ENCODE measurements around the gene NELFA.

NELFA gene

GRCh38 chr4:1981251-1982058 is 27.3 kb downstream of the NELFA start:
- no peak for DNase-seq

GRCh38 chr4:1980561-1981041 is 28.2 kb downstream of the NELFA start:
- DNase-seq = no peak

DNA sequence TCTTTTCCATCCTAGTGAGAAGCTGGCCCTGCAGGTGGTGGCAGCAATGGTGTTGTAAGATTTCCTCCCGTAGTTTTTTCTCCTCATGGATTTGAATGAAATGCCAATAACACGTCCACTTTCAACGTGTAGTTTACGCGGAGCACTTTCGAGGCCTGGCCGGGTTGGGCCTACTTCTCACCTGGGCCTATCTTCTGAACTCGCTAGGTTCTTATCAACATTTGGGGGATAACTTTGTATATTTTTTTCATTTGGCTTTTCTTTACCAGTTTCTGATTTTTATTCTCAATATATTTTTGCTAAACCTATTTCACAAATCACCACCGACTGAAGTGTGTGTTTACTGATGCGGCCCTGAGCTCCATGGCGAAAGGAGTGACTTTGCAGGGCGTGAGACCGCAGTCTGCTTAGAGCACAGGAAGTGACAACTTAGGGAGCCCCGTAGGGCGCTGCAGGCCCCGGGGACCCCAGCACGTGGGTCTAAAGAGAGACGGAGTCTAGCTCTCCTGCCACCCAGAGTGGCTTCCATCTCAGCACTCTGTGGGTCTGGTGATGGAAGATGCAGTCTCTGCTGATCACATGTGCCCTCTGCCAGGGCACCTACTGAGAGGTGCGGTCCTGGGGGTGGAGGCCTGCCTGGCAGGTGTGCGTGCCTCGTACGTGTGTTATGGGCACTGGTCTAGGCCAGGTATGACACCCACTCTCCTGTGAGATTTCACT is 29.1 kb downstream of the NELFA start:
- no peak for DNase-seq

DNA sequence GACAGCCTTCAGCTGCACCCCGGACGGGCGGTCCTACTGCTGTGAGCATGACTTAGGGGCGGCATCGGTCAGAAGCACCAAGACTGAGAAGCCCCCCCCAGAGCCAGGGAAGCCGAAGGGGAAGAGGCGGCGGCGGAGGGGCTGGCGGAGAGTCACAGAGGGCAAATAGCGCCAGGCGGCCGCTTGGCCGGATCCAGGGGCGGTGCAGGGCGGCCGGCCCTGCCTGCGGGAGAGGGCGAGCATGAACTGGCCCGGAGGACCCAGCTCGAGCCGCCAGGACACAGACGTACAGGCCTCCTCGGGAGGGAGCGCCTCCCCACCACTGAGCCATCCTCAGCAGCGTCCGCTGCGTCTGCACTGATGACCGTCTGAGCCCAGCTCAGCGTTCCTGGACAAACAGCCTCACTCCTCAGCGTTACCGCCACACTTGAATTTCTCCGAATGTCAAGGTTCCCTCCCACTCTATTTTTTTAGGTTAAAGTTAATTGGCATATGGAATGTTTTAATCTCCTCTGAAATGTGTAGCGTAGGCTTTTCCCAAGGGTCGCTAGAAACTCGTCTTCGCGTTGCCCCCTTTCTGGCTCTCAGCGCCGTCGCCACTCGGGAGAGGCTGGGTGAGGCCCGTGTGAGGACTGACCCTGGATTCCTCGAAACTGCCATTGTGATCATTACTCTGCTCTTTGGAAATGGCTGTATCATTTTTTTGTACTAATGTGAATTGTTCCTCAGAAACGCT is 29.9 kb downstream of the NELFA start:
- DNase-seq = no peak

DNA sequence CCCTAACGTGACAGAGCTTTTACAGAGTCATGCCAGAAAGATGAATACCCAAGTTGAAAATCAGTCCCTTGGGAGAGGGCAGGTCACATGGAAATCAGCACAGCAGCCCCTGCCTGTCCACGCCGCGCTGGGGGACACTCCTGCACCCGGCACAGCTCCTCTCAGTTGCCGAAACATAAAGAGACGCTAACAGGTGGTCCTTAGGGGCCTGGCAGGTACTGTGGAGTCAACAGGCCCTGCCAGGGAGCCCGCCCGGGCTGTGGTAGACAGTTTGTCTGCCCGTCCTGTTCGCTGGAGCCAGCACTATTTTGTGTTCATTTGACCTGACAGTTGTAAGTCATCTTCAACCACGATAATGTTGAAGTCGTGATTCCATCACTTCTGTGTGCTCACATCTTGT is 30.5 kb downstream of the NELFA start:
- DNase-seq = no peak

DNA sequence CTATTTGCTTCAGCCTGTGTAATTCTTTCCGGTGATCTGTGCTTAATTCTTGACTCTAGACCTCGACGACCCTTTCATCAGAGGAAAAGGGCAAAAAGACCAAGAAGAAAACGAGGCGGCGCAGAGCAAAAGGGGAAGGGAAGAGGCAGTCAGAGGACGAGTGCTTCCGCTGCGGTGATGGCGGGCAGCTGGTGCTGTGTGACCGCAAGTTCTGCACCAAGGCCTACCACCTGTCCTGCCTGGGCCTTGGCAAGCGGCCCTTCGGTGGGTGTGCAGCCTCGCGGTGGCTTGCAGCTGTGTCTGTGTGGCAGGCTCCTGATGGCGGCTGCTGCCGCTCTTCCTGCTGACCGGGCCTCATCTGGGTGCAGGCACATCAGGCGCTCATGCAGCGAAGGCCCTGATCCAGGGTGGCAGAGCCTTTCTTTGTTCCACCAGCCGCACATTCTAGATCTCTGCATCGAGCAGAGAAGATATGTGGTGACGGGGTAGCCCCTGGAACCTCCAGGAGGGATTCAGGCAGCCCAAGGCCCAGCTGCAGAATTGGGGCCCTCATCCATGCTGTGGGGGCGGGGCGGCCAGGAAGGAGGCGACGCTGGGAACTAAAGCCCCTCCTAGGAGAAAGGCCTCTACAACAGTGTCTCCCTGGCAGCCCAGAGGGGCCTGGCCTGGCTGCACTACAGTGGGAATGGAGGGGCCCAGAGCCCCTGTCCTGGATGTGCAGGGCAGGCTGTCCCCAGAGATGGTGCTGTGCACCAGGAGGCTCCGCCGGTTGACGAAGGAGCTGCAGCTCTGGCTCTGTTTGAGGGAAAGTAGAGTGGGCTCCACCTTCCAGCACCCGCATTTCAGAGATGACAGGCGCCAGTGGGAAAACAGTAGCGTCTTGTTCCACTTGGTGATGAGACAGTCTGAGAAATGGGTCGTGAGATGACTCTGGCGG is 32.1 kb downstream of the NELFA start:
- DNase-seq = no peak

DNA sequence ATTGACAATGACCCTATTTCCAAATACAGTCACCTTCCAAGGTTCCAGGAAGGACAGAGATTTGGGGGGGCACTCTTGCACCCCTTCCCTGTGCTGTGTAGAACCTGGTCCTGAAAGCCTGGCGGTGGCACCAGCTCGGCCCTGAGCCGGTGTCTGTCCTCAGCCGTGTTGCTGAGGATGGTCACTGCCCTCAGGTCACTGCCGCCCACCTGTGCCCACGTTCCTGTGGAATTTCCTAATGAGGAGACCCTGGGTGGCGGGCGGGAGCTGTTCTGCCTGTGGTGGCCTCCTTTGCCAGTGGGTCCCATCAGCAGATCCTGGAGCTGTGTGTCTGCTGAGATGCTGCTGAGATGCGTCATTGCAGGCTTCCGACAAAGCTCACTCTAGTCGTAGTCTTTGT is 32.9 kb downstream of the NELFA start:
- no peak for DNase-seq

DNA sequence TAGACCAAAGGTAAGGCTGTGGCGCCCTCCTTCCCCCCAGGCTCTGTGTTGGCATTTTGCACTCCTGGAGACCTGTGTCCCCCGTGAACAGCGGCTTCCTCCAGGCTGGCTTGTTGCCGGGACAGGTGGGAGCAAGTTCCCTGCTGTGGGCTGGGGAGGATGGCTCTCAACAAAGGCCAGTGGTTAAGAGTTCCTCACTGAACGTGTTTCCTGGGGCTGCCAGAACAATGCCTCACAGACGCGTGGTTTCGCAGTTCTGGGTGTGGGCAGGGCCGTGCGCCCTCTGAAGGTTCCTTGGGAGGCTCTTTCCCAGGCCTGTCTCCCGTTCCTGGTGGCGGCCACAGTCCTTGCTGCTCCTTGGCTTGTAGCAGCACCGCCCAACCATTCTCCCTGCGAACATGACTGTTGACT is 33.4 kb downstream of the NELFA start:
- no peak for DNase-seq

GRCh38 chr4:1974840-1975239 is 33.9 kb downstream of the NELFA start:
- no peak for DNase-seq

- no peak for DNase-seq
Observed at GRCh38 chr4:1973661-1974060, 35.1 kb downstream of the NELFA start.

GRCh38 chr4:1973218-1973617 is 35.6 kb downstream of the NELFA start:
- no peak for DNase-seq

- DNase-seq = no peak
Observed at GRCh38 chr4:1972414-1972813, 36.4 kb downstream of the NELFA start.

- DNase-seq = no peak
Observed at GRCh38 chr4:1971456-1972200, 37.1 kb downstream of the NELFA start.

DNA sequence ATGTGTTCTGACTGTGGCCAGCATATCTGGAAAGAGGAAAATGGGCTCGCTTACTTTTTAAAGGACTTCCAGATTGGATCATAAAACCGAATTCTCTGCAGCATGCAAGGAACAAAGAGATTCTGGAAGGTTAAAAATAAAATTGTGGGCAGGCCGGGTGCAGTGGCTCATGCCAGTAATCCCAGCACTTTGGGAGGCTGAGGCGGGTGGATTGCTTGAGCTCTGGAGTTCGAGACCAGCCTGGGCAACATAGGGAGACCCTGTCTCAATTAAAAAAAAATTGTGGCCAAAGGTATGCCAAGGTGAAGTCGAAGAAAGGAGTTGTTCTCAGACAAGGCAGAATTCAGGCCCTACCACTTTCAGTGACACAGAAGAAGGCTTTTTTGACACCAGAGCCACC is 37.8 kb downstream of the NELFA start:
- no peak for DNase-seq

- DNase-seq = no peak
Observed at GRCh38 chr4:1969928-1970723, 38.6 kb downstream of the NELFA start.

GRCh38 chr4:1968686-1969295 is 40.0 kb downstream of the NELFA start:
- DNase-seq = no peak

DNA sequence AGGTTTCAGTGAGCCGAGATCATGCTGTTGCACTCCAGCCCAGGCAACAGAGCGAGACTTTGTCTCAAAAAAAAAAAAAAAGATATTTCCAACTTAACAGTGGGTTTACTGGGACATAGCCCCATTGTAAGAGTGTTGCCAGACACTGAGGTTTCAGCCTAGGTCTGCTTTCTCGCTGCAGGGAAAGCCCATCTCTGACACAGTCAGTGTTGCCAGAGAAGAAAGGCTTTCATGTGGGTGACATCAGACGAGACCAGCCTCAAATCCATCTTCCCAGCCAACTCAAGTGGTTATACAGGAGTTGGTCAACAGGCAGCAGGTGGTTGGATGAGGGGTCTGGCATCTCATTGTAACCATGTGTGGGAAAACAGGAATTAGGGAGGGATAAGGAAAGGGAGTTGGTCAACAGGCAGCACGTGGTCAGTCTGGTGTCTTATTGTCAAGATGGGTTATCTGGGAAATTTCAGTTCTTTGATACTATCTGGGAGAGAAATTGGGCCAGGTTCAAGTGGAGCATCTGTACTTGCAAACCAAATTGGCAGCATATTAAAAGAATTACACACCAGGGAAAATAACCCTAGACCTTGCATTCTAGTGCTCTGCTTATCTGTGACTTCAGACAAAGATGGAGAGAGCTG is 41.1 kb downstream of the NELFA start:
- no peak for DNase-seq

DNA sequence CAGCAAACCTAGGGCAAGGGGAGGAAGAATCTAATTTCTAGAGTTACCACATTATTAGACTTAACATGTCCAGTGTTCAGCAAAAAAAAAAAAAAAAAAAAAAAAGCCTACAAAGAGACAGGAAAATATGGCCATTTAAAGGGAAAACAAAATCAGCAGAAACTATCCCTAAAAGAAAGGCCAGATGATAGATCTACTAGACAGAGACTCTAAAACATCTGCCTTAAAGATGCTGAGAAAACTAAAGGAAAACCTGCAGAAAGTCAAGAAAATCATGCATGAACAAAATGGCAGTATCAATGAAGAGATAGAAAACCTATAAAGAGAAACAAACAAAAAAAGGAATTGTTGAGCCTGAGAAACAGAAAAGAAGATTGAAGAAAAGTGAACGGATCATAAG is 43.8 kb downstream of the NELFA start:
- no peak for DNase-seq

GRCh38 chr4:1964443-1964842 is 44.3 kb downstream of the NELFA start:
- no peak for DNase-seq

- no peak for DNase-seq
Observed at GRCh38 chr4:1962980-1963379, 45.8 kb downstream of the NELFA start.
